Liver (tissue), 9 donors: Measurements from ENCODE around the gene BMAL1. TPM values are rescaled to one million over a fixed set of nuclear protein-coding genes. Genes with fewer than 3 reads are reported as not detected.
"Not testable (repeated sequence)": the region's sequence is repeated elsewhere in the genome, so short reads cannot be mapped to it uniquely, and the experiment has no call there.

ENCODE experiments used
- DNase-seq: peaks from one replicate; pipeline ENCODE4 v3.0.0-alpha.2; 2017; ENCODE audit warnings: low spot score
- H3K27ac ChIP-seq, 2 donors: one replicate each; pipeline ENCODE4 v1.7.0; 2013; ENCODE audit warnings: inconsistent platforms in 2 of 2, low read length in 2 of 2, control low read depth in 1 of 2, low read depth in 1 of 2, mild to moderate bottlenecking in 1 of 2
- H3K27me3 ChIP-seq, 4 donors: one replicate each; pipeline versions ENCODE4 v1.6.1 to v1.7.0; 2013; ENCODE audit warnings: low read length in 3 of 4, inconsistent platforms in 1 of 4, mild to moderate bottlenecking in 1 of 4, moderate library complexity in 1 of 4; ENCODE audit not compliant: control insufficient read depth in 4 of 4, insufficient read depth in 4 of 4
- H3K36me3 ChIP-seq, 4 donors: one replicate each; pipeline versions ENCODE4 v1.6.1 to v1.7.0; 2013; ENCODE audit warnings: low read length in 3 of 4, mild to moderate bottlenecking in 3 of 4, low read depth in 1 of 4, moderate library complexity in 1 of 4; ENCODE audit not compliant: control insufficient read depth in 4 of 4, insufficient read depth in 3 of 4
- H3K4me1 ChIP-seq, 4 donors: one replicate each; pipeline versions ENCODE4 v1.6.1 to v1.7.0; 2013; ENCODE audit warnings: low read length in 3 of 4, mild to moderate bottlenecking in 3 of 4, moderate library complexity in 1 of 4; ENCODE audit not compliant: control insufficient read depth in 4 of 4, insufficient read depth in 4 of 4
- H3K4me3 ChIP-seq, 3 donors: one replicate each; pipeline versions ENCODE4 v1.6.1 to v1.7.0; 2013; ENCODE audit warnings: low read length in 3 of 3, control low read depth in 1 of 3, low read depth in 1 of 3, mild to moderate bottlenecking in 1 of 3
- H3K9ac ChIP-seq, 2 donors: one replicate each; pipeline ENCODE4 v1.7.0; 2013; ENCODE audit warnings: low read length in 2 of 2, mild to moderate bottlenecking in 2 of 2, moderate library complexity in 2 of 2, control low read depth in 1 of 2, low read depth in 1 of 2
- H3K9me3 ChIP-seq, 4 donors: one replicate each; pipeline versions ENCODE4 v1.6.1 to v1.7.0; 2013; ENCODE audit warnings: low read length in 3 of 4; ENCODE audit not compliant: control insufficient read depth in 4 of 4
- CTCF ChIP-seq: fragments of 150-350 bp; IDR thresholded peaks from 2 replicates; pipeline ENCODE4 v1.5.1; 2017; ENCODE audit warnings: improper control_type of control experiment, low read depth, low read length; ENCODE audit not compliant: missing input control
- EGR1 ChIP-seq, 2 donors: IDR thresholded peaks; 2 replicates each; pipeline ENCODE4 v1.6.1; 2016 to 2018; ENCODE audit warnings: antibody characterized with exemption in 2 of 2, low read depth in 2 of 2
- FOXA1 ChIP-seq: IDR thresholded peaks from 2 replicates; pipeline ENCODE4 v1.6.1; 2016; ENCODE audit warnings: antibody characterized with exemption
- GABPA ChIP-seq, 2 donors: IDR thresholded peaks in 1 of 2; conservative IDR thresholded peaks in 1 of 2; 2 replicates each; pipeline ENCODE4 v1.6.1; 2016; ENCODE audit warnings: antibody characterized with exemption in 2 of 2, mild to moderate bottlenecking in 1 of 2, moderate library complexity in 1 of 2
- HNF4A ChIP-seq, 2 donors: conservative IDR thresholded peaks; 2 replicates each; pipeline ENCODE4 v1.6.1; 2016; ENCODE audit warnings: antibody characterized with exemption in 2 of 2, mild to moderate bottlenecking in 2 of 2
- JUND ChIP-seq, 2 donors: IDR thresholded peaks; 2 replicates each; pipeline ENCODE4 v1.6.1; 2016; ENCODE audit warnings: antibody characterized with exemption in 2 of 2
- NR2F2 ChIP-seq: IDR thresholded peaks from 2 replicates; pipeline ENCODE4 v1.6.1; 2016; ENCODE audit warnings: antibody characterized with exemption
- RAD21 ChIP-seq, 2 donors: IDR thresholded peaks; 2 replicates each; pipeline ENCODE4 v1.6.1; 2016; ENCODE audit warnings: antibody characterized with exemption in 2 of 2, mild to moderate bottlenecking in 2 of 2
- REST ChIP-seq: IDR thresholded peaks from 2 replicates; pipeline ENCODE4 v1.6.1; 2016; ENCODE audit warnings: antibody characterized with exemption, mild to moderate bottlenecking
- RXRA ChIP-seq, 2 donors: IDR thresholded peaks; 2 replicates each; pipeline ENCODE4 v1.6.1; 2017 to 2018; ENCODE audit warnings: antibody characterized with exemption in 2 of 2, mild to moderate bottlenecking in 1 of 2
- SP1 ChIP-seq: IDR thresholded peaks from 2 replicates; pipeline ENCODE4 v1.6.1; 2018; ENCODE audit warnings: antibody characterized with exemption, mild to moderate bottlenecking
- TAF1 ChIP-seq: conservative IDR thresholded peaks from 2 replicates; pipeline ENCODE4 v1.6.1; 2016; ENCODE audit warnings: antibody characterized with exemption, mild to moderate bottlenecking
- YY1 ChIP-seq: IDR thresholded peaks from 2 replicates; pipeline ENCODE4 v1.6.1; 2016; ENCODE audit warnings: antibody characterized with exemption, mild to moderate bottlenecking
- WGBS: extraction: QIAGEN DNeasy Blood & Tissue Kit; methylation state at CpG from one replicate; pipeline ENCODE4 v1.1.7; 2013; 5-methylcytosine and 5-hydroxymethylcytosine counted together
- polyA plus RNA-seq, 2 donors: library from polyadenylated mRNA; stranded (reverse) in 1 of 2; unstranded in 1 of 2; fragments of 200-250 nt in 1 of 2; fragments of >200 nt in 1 of 2; fragmentation: Nextera tagmentation in 1 of 2; extraction: Ambion mirVana in 1 of 2; gene quantifications; one replicate each; pipeline versions ENCODE4 v1.2.1 to v1.2.3, GENCODE V29; 2013 to 2015
- total RNA-seq, 2 donors: library from RNA; depleted of rRNA; stranded (reverse); fragments of >200 nt; gene quantifications; one replicate each; pipeline ENCODE4 v1.2.3, GENCODE V29; 2014
- TF ChIP-seq, protein P1 (sequence below): IDR thresholded peaks from 2 replicates; pipeline ENCODE4 v1.6.1; 2016; ENCODE audit warnings: antibody characterized with exemption
- donor health status: healthy.
- donor health status: healthy.
- donor health status: healthy.
- donor health status: healthy.
- donor health status: healthy.

The BMAL1 gene
- total and polyA plus RNA-seq, 4 donors = 4.7 to 39.0 (median 15.0) TPM

GRCh38 chr11:13251966-13252365 lies 25.6 kb upstream of the BMAL1 start (continued):
- no peak for TF ChIP-seq CTCF
- no peak for TF ChIP-seq YY1

DNA sequence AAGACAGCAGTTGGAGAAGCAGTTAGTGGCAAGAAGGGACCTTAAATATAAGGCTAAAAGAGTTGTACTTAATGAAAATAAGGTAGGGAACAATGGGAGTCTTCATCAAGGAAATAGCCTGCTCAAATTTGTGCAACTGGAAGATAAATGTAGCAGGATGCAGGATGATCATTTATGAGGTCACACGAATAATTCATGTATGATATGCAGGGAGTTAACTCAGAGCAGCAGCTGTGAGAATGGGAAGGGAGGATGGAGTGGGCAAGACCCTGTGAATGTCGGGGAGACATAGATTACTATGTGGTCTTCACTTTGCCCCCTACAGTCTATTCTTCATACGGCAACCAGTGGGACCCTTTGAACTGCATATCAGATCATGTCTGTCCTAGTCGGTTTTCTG lies 25.2 kb upstream of the BMAL1 start:
- H3K27me3 ChIP-seq = no peaks in the 10 kb centered on the region
- no peak overlapping the region for H3K4me3 ChIP-seq
- WGBS = 91% methylated on average over 4 of the region's 4 CpGs
- no peak overlapping the region for H3K27ac ChIP-seq
- H3K4me1 ChIP-seq = no peaks in the 10 kb centered on the region
- H3K9ac ChIP-seq = no peak overlapping the region
- DNase-seq = no peak
- no peaks in the 10 kb centered on the region for H3K9me3 ChIP-seq
- H3K36me3 ChIP-seq = no peaks in the 10 kb centered on the region
- TF ChIP-seq JUND (IDR thresholded peaks at IDR 0.05) = no peak
- no peak for TF ChIP-seq NR2F2
- TF ChIP-seq HNF4A (conservative IDR thresholded peaks at IDR 0.05) = no peak
- TF ChIP-seq GABPA (IDR thresholded peaks at IDR 0.05 in 1 of 2, conservative IDR thresholded peaks at IDR 0.05 in 1 of 2) = no peak

GRCh38 chr11:13256216-13256615 lies 21.4 kb upstream of the BMAL1 start:
- no peaks in the 10 kb centered on the region for H3K9me3 ChIP-seq
- no peak overlapping the region for H3K9ac ChIP-seq
- TF ChIP-seq SP1 = no peak
- no peak for TF ChIP-seq YY1
- no peak for TF ChIP-seq FOXA1
- TF ChIP-seq EGR1 (IDR thresholded peaks at IDR 0.05; ENCODE audit: low read depth in 2 of 2) = no peak
- no peak for TF ChIP-seq GABPA (IDR thresholded peaks at IDR 0.05 in 1 of 2, conservative IDR thresholded peaks at IDR 0.05 in 1 of 2)
- no peak for TF ChIP-seq TAF1
- TF ChIP-seq, protein P1, sequence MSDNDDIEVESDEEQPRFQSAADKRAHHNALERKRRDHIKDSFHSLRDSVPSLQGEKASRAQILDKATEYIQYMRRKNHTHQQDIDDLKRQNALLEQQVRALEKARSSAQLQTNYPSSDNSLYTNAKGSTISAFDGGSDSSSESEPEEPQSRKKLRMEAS = no peak
- TF ChIP-seq JUND (IDR thresholded peaks at IDR 0.05) = no peak
- no peak for TF ChIP-seq REST
- TF ChIP-seq RXRA (IDR thresholded peaks at IDR 0.05) = no peak
- TF ChIP-seq RAD21 (IDR thresholded peaks at IDR 0.05) = no peak
- no peak overlapping the region for H3K4me3 ChIP-seq
- H3K36me3 ChIP-seq = no peaks in the 10 kb centered on the region
- no peak overlapping the region for H3K27ac ChIP-seq
- WGBS = 64% methylated on average over 3 of the region's 3 CpGs
- no peak for DNase-seq
- no peaks in the 10 kb centered on the region for H3K27me3 ChIP-seq
- no peaks in the 10 kb centered on the region for H3K4me1 ChIP-seq

DNA sequence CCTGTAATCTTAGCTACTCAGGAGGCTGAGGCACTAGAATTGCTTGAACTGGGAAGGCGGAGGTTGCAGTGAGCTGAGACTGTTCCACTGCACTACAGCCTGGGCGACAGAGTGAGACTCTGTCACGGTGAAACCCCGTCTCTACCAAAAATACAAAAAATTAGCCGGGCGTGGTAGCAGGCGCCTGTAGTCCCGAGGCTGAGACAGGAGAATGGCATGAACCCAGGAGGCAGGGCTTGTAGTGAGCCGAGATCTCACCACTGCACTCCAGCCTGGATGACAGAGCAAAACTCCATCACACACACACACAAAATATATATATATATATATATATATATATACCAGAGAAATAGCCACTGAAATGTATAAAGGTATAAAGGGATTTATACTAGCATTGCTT lies 19.5 kb upstream of the BMAL1 start:
- not testable (repeated sequence) for H3K4me1 ChIP-seq, H3K27ac ChIP-seq, H3K9me3 ChIP-seq, DNase-seq, H3K36me3 ChIP-seq, H3K27me3 ChIP-seq, H3K9ac ChIP-seq, H3K4me3 ChIP-seq
- WGBS = 91% methylated on average over 9 of the region's 9 CpGs
